HG02973 (cell line): ENCODE data around the gene KNCN.

Experiments used
- ATAC-seq: cut with Tn5 transposase; IDR thresholded peaks from one replicate; pipeline ENCODE4 v1.9.1; 2021; ENCODE audit warnings: moderate library complexity; ENCODE audit not compliant: unreplicated experiment

The KNCN gene

GRCh38 chr1:46544561-46545240, 6.7 kb downstream of the KNCN start:
- no peak for ATAC-seq

- ATAC-seq: no peak
These were observed 7.5 kb downstream of the KNCN start for GRCh38 chr1:46543761-46544560.

- ATAC-seq: no peak
These were observed 8.1 kb downstream of the KNCN start for GRCh38 chr1:46543382-46543760.

- ATAC-seq: no peak
These were observed 11.5 kb downstream of the KNCN start for GRCh38 chr1:46539972-46540371.

GRCh38 chr1:46538147-46538546, 13.3 kb downstream of the KNCN start:
- no peak for ATAC-seq

- ATAC-seq: no peak
These were observed 13.8 kb downstream of the KNCN start for GRCh38 chr1:46537651-46538050.

- ATAC-seq: no peak
These were observed 14.9 kb downstream of the KNCN start for GRCh38 chr1:46536527-46536926.

- no peak for ATAC-seq
These were observed 16.4 kb downstream of the KNCN start for GRCh38 chr1:46535063-46535462.

- no peak for ATAC-seq
These were observed 18.1 kb downstream of the KNCN start for GRCh38 chr1:46533179-46533864.

GRCh38 chr1:46532498-46533178, 18.8 kb downstream of the KNCN start:
- ATAC-seq: no peak

GRCh38 chr1:46532095-46532494, 19.4 kb downstream of the KNCN start:
- no peak for ATAC-seq

- no peak for ATAC-seq
These were observed 20.5 kb downstream of the KNCN start for GRCh38 chr1:46530791-46531409.

GRCh38 chr1:46530311-46530710, 21.1 kb downstream of the KNCN start:
- no peak for ATAC-seq

GRCh38 chr1:46529031-46529630, 22.3 kb downstream of the KNCN start:
- no peak for ATAC-seq

- no peak for ATAC-seq
These were observed 23.0 kb downstream of the KNCN start for GRCh38 chr1:46528297-46528955.

- peak; percentile 54 for ATAC-seq
These were observed 23.8 kb downstream of the KNCN start for GRCh38 chr1:46527474-46528296.

- no peak for ATAC-seq
These were observed 24.7 kb downstream of the KNCN start for GRCh38 chr1:46526691-46527291.

GRCh38 chr1:46526013-46526690, 25.3 kb downstream of the KNCN start:
- no peak for ATAC-seq
